Ovary (tissue), 9 donors: ENCODE data around the gene CCDC106. TPM values are rescaled to one million over a fixed set of nuclear protein-coding genes. Genes with fewer than 3 reads are reported as not detected.

ENCODE experiments used
- DNase-seq, 5 donors: peaks; one replicate each; pipeline ENCODE4 v3.0.0-alpha.2; 2019 to 2020
- H3K27ac ChIP-seq, 2 donors: fragments of 200-600 bp; one replicate each; pipeline versions ENCODE4 v1.5.1 to v1.8.0; 2019 to 2022
- H3K27me3 ChIP-seq: fragments of 200-600 bp; one replicate; pipeline ENCODE4 v1.8.0; 2022
- H3K36me3 ChIP-seq: fragments of 200-600 bp; sonication (generic); one replicate; pipeline ENCODE4 v1.5.1; 2019
- H3K4me1 ChIP-seq: one replicate; pipeline ENCODE4 v1.8.1; 2013; ENCODE audit warnings: mild to moderate bottlenecking, moderate library complexity; ENCODE audit not compliant: insufficient read depth
- H3K4me3 ChIP-seq: fragments of 200-600 bp; sonication (generic); one replicate; pipeline ENCODE4 v1.5.1; 2017
- H3K9me3 ChIP-seq, 2 donors: fragments of 200-600 bp in 1 of 2; sonication (generic) in 1 of 2; one replicate each; pipeline versions ENCODE4 v1.5.1 to v1.8.1; 2013 to 2019; ENCODE audit warnings: mild to moderate bottlenecking in 1 of 2, moderate library complexity in 1 of 2
- EP300 ChIP-seq: sonication (generic); formaldehyde crosslinking; IDR thresholded peaks from one replicate; pipeline ENCODE4 v1.6.1; 2017; ENCODE audit warnings: antibody characterized with exemption
- POLR2A ChIP-seq: fragments of 450-650 bp; IDR thresholded peaks from one replicate; pipeline ENCODE4 v1.6.1; 2017; ENCODE audit warnings: antibody characterized with exemption, mild to moderate bottlenecking, moderate library complexity
- whole genome bisulfite sequencing, 3 donors: extraction: QIAGEN DNeasy Blood & Tissue Kit in 1 of 3; methylation state at CpG; one replicate each; pipeline versions ENCODE4 v1.1.5 to v1.1.7; 2013 to 2017; 5-methylcytosine and 5-hydroxymethylcytosine counted together
- intact Hi-C, 4 donors: fragments of 100-400 bp; cut with DNase I; formaldehyde crosslinking; loops; one replicate each; pipeline versions ENCODE4 v1.11.0 to v1.15.1; 2022 to 2023
- polyA plus RNA-seq, 2 donors: library from polyadenylated mRNA; stranded (reverse); fragments of 200-250 nt in 1 of 2; fragments of 350-450 nt in 1 of 2; fragmentation: Illumina TruSeq in 1 of 2; extraction: RNeasy Lipid Tissue Mini Kit (QIAGEN cat#74804) in 1 of 2; gene quantifications; one replicate each; pipeline ENCODE4 v1.2.3, GENCODE V29; 2013 to 2014
- total RNA-seq, 7 donors: library from RNA; depleted of rRNA in 2 of 7; stranded (reverse); fragments of >200 nt in 2 of 7; fragmentation: NEBNext Ultra II Directional in 3 of 7; extraction: Animal tissue kit (Norgen Biotek cat#: 25700) in 3 of 7; gene quantifications; one replicate each; pipeline versions ENCODE4 v1.1.0 to v1.2.4, GENCODE V29; 2016 to 2023
- TF ChIP-seq, protein P1 (sequence below), 3 donors: fragments of 450-650 bp in 2 of 3; fragments of 200-600 bp in 1 of 3; IDR thresholded peaks; one replicate each; pipeline versions ENCODE4 v1.5.1 to v1.8.0; 2016 to 2022; ENCODE audit warnings: antibody characterized with exemption in 3 of 3, mild to moderate bottlenecking in 1 of 3
- donor health status: DM: no; HTN: no; CAD: no; lungs with moderate emphysema.
- donor health status: DM: no; HTN: no; CAD: no.
- donor health status: Bipolar disorder and iron deficiency.
- donor health status: DM: yes; HTN: yes; CAD: no.
- donor health status: DM: no; HTN: no; CAD: no.
- donor health status: DM: yes; HTN: yes; CAD: no.

The CCDC106 gene
- total and polyA plus RNA-seq, 9 donors, result 3.1 to 20.2 (median 14.5) TPM

GRCh38 chr19:55674841-55675660 lies 27.0 kb downstream of the CCDC106 start, which contains the start of gene EPN1:
Gene EPN1 (plus strand): TSS chr19:55675226. CDS start chr19:55678628, 3,402 bp downstream.
- intact Hi-C loops, result loop anchor here in 2 of 4 donors (10.0 kb wide), 2 partner anchors 560 to 1470 kb away; partner anchors contain the start of genes PPP1R12C (in 1 of the 2) and RPS9 (in 1 of the 2)
- H3K9me3 ChIP-seq, result no peaks in the 10 kb centered on the region
- H3K36me3 ChIP-seq, result no peaks in the 10 kb centered on the region
- DNase-seq, result peak; percentile 97 to 98 (median 97)
- TF ChIP-seq POLR2A, result peak; percentile 51
- TF ChIP-seq, protein P1, sequence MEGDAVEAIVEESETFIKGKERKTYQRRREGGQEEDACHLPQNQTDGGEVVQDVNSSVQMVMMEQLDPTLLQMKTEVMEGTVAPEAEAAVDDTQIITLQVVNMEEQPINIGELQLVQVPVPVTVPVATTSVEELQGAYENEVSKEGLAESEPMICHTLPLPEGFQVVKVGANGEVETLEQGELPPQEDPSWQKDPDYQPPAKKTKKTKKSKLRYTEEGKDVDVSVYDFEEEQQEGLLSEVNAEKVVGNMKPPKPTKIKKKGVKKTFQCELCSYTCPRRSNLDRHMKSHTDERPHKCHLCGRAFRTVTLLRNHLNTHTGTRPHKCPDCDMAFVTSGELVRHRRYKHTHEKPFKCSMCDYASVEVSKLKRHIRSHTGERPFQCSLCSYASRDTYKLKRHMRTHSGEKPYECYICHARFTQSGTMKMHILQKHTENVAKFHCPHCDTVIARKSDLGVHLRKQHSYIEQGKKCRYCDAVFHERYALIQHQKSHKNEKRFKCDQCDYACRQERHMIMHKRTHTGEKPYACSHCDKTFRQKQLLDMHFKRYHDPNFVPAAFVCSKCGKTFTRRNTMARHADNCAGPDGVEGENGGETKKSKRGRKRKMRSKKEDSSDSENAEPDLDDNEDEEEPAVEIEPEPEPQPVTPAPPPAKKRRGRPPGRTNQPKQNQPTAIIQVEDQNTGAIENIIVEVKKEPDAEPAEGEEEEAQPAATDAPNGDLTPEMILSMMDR (IDR thresholded peaks at IDR 0.05), result no peak
- H3K27me3 ChIP-seq, result no peaks in the 10 kb centered on the region
- H3K27ac ChIP-seq, result peak within 1 kb of the TSS; percentile 69 to 83
- H3K4me1 ChIP-seq, result peaks cover 12% of the 10 kb centered on the region
- H3K4me3 ChIP-seq, result peak within 1 kb of the TSS; percentile 71
- WGBS, 3 donors, result 0 to 1% (median 1%) methylated on average over 51 to 96 of the region's 101 CpGs

GRCh38 chr19:55675661-55676354 lies 27.8 kb downstream of the CCDC106 start:
- no peaks in the 10 kb centered on the region for H3K36me3 ChIP-seq
- intact Hi-C loops, result loop anchor here in 2 of 4 donors (10.0 kb wide), 2 partner anchors 561 to 1471 kb away; partner anchors contain the start of genes PPP1R12C (in 1 of the 2) and RPS9 (in 1 of the 2)
- TF ChIP-seq, protein P1 (IDR thresholded peaks at IDR 0.05), result no peak
- TF ChIP-seq EP300 (no peak), POLR2A (no peak)

GRCh38 chr19:55676383-55676782 lies 28.4 kb downstream of the CCDC106 start:
- no peaks in the 10 kb centered on the region for H3K9me3 ChIP-seq
- intact Hi-C loops, result loop anchor here in 2 of 4 donors (10.0 kb wide), 2 partner anchors 562 to 1472 kb away; partner anchors contain the start of genes PPP1R12C (in 1 of the 2) and RPS9 (in 1 of the 2)
- peak in 1 of 5 donors; percentile 39 for DNase-seq
- 24 to 35% (median 25%) methylated on average over 5 of the region's 5 CpGs for WGBS, 3 donors
- no peaks in the 10 kb centered on the region for H3K36me3 ChIP-seq
- H3K4me1 ChIP-seq, result peaks cover 24% of the 10 kb centered on the region
- TF ChIP-seq POLR2A (no peak), EP300 (no peak)
- TF ChIP-seq, protein P1 (IDR thresholded peaks at IDR 0.05), result no peak
- no peak overlapping the region for H3K27ac ChIP-seq
- H3K27me3 ChIP-seq, result no peaks in the 10 kb centered on the region
- H3K4me3 ChIP-seq, result peak overlapping the region; percentile 71

More at GRCh38 chr19:55675661-55676354, 27.8 kb downstream of the CCDC106 start:
- H3K27ac ChIP-seq, result peak overlapping the region; percentile 69 to 83
- peak overlapping the region; percentile 71 for H3K4me3 ChIP-seq
- 3 to 9% (median 3%) methylated on average over 16 of the region's 16 CpGs for whole genome bisulfite sequencing, 3 donors
- peaks cover 19% of the 10 kb centered on the region for H3K4me1 ChIP-seq
- H3K9me3 ChIP-seq, result no peaks in the 10 kb centered on the region
- no peak for DNase-seq
- no peaks in the 10 kb centered on the region for H3K27me3 ChIP-seq

GRCh38 chr19:55676889-55677505 lies 29.0 kb downstream of the CCDC106 start:
- 62 to 73% (median 70%) methylated on average over 7 of the region's 7 CpGs for WGBS, 3 donors
- no peak for DNase-seq
- Histone ChIP-seq H3K27ac (no peak overlapping the region), H3K36me3 (no peaks in the 10 kb centered on the region), H3K4me1 (peaks cover 24% of the 10 kb centered on the region), H3K27me3 (no peaks in the 10 kb centered on the region), H3K9me3 (no peaks in the 10 kb centered on the region), H3K4me3 (no peak overlapping the region)
- intact Hi-C loops, result loop anchor here in 2 of 4 donors (10.0 kb wide), 2 partner anchors 562 to 1472 kb away; partner anchors contain the start of genes PPP1R12C (in 1 of the 2) and RPS9 (in 1 of the 2)
- TF ChIP-seq POLR2A (no peak), EP300 (no peak)
- TF ChIP-seq, protein P1 (IDR thresholded peaks at IDR 0.05), result no peak
